ENCODE results near the gene SNX5.

SNX5 gene

GRCh38 chr20:17968366-17969277 lies at the start of gene SNX5, which contains the start of gene MGME1:
Gene SNX5 (minus strand): TSS chr20:17968794. CDS start chr20:17968425, 369 bp downstream.
Gene MGME1 (plus strand): TSS chr20:17969018. CDS start chr20:17969860, 842 bp downstream.
- DNase-seq (ENCODE audit: low spot score): peak; percentile 99

- no peak for DNase-seq (ENCODE audit: low spot score)
Observed at GRCh38 chr20:18018100-18018499, 49.5 kb upstream of the SNX5 start.

GRCh38 chr20:18016772-18017171 lies 48.2 kb upstream of the SNX5 start:
- DNase-seq (ENCODE audit: low spot score): no peak

GRCh38 chr20:18014411-18014810 lies 45.8 kb upstream of the SNX5 start:
- DNase-seq (ENCODE audit: low spot score): no peak

GRCh38 chr20:18012901-18013300 lies 44.3 kb upstream of the SNX5 start:
- no peak for DNase-seq (ENCODE audit: low spot score)

- no peak for DNase-seq (ENCODE audit: low spot score)
Observed at GRCh38 chr20:18011951-18012645, 43.5 kb upstream of the SNX5 start.

GRCh38 chr20:18011482-18011881 lies 42.9 kb upstream of the SNX5 start:
- no peak for DNase-seq (ENCODE audit: low spot score)

GRCh38 chr20:18009116-18009515 lies 40.5 kb upstream of the SNX5 start:
- DNase-seq (ENCODE audit: low spot score): no peak

GRCh38 chr20:18007534-18008292 lies 39.1 kb upstream of the SNX5 start:
- DNase-seq (ENCODE audit: low spot score): no peak

- no peak for DNase-seq (ENCODE audit: low spot score)
Observed at GRCh38 chr20:18006684-18007083, 38.1 kb upstream of the SNX5 start.

- DNase-seq (ENCODE audit: low spot score): no peak
Observed at GRCh38 chr20:18005990-18006364, 37.4 kb upstream of the SNX5 start.

- DNase-seq (ENCODE audit: low spot score): no peak
Observed at GRCh38 chr20:18005170-18005989, 36.8 kb upstream of the SNX5 start.

- no peak for DNase-seq (ENCODE audit: low spot score)
Observed at GRCh38 chr20:18004384-18005031, 35.9 kb upstream of the SNX5 start.

- no peak for DNase-seq (ENCODE audit: low spot score)
Observed at GRCh38 chr20:18003897-18004296, 35.3 kb upstream of the SNX5 start.

- DNase-seq (ENCODE audit: low spot score): no peak
Observed at GRCh38 chr20:18001131-18001921, 32.7 kb upstream of the SNX5 start.

- no peak for DNase-seq (ENCODE audit: low spot score)
Observed at GRCh38 chr20:17999566-17999965, 31.0 kb upstream of the SNX5 start.

GRCh38 chr20:17998446-17998845 lies 29.9 kb upstream of the SNX5 start:
- DNase-seq (ENCODE audit: low spot score): no peak

- DNase-seq (ENCODE audit: low spot score): peak; percentile 61
Observed at GRCh38 chr20:17995967-17996819, 27.6 kb upstream of the SNX5 start.

- no peak for DNase-seq (ENCODE audit: low spot score)
Observed at GRCh38 chr20:17993546-17993945, 25.0 kb upstream of the SNX5 start.

Measured in LoVo (cell line).